Epithelial cell of prostate (primary cell): ENCODE measurements around the gene CACNA1B.
"Not testable (repeated sequence)": the region's sequence is repeated elsewhere in the genome, so short reads cannot be mapped to it uniquely, and the experiment has no call there.

Experiments used
- DNase-seq: peaks from one replicate; pipeline ENCODE4 v3.0.0-alpha.2; 2011; ENCODE audit warnings: low read depth, low spot score
- H3K27ac ChIP-seq: fragments of 450-650 bp; 2 replicates; pipeline ENCODE4 v1.5.1; 2017; ENCODE audit warnings: mild to moderate bottlenecking

Gene CACNA1B

DNA sequence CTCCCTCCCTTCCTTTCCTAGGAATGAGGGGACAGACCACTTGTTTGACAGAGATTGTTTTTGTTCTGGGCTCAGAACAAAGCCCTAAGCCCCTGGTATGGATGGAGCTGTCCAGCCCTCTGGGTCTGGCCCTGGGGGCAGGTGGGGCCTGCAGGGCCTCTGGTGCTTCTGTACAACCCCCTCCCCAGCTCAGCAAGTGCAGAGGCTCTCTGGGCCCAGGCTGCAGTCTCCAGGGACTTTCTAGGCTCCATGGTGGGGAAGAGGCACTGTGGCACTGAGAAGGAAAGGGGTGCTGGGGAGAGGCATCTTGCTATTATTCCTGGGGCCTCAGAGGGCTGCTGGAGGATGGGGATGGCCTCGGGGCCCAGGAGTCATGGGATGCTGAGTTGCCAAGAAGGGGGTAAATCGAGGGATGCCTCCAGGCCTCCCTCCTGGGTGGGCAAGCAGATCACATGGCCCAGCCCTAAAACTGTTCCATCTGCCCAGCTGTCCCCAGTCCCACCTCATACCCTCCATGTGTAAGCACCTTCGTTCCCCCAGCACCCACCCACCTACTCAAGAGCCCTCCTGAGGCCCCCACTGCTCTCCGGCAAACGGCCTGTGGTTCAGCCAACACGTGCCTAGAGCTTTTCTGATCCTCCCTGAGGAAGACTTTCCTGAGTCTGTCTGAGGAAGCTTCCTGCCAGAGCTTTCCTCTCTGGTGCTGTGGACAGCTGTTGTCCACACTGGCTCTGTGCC is 225.7 kb downstream of the CACNA1B start:
- no peak overlapping the region for H3K27ac ChIP-seq
- DNase-seq, result no peak

DNA sequence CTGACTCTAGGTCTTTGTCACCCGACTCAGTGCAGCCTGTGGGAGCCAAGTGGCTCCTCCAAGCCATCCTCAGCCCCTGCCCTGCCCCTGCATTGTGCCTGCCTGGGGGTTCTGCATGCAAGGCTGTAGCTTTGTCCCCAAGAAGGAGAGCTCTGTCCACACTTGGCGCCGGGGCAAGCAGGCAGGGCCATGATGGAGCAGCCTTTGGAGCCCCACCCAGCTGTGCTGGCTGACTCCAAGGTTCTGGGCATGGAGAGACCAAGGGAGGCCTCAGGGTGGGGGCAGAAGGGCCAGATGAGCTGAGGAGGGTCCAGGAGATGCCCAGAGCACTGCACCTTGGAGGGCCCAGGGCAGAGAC is 226.2 kb downstream of the CACNA1B start:
- no peak for DNase-seq
- H3K27ac ChIP-seq, result no peak overlapping the region

DNA sequence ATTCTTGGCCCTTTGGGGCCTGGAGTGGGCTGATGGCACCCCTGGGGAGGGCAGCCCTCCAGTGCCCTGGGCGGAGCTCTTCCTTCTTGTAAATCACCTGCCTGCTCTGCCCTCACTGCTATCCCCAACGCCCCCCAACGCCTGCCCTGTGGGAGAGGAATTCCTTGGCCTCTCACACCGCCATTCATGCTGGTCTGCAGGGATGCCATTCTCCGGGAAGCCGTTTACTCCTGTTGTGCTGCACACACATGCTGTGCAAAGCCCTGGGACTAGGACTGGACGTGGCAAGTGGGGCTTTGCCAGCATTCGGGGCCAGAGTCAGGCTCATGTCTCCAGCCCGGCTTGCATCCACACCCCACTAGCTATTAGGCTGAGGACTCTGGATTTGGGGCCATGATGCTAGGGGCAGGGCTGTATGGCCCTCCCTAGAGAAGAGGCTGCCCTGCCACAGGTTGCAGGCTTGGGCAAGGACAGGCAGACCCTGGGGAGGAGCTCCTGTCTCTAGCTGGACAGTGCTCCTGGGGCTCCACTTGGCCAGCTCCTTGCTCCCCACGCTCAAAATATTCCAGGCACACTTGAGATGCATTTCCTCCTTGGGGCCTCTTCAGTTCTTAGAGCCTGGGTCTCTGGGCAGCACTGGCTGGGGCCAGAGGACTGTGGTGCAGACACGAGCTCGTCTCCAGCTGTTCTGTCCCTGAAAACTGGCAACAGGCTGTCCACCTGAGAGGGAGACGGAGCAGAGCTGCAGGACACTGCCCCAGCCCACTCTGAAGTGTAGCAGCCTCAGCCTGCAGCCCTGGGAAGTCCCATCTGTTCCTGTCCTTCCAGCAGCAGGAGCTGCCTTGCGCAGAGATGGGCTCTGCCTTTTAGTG is 226.9 kb downstream of the CACNA1B start:
- no peak overlapping the region for H3K27ac ChIP-seq
- no peak for DNase-seq

DNA sequence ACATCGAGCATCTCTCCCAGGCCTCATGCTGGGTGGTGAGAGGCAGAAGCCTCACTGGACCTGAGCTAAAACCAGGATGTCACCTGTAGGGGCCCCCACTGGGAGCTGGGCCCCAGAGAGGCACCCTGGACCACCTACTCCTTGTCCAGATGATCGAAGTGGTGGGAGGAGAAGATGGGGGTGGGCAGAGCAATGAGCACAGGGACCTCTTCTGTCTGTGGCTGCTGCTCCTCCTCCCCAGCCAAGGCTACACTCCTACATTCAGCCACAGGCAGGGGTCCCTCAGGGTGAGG is 227.5 kb downstream of the CACNA1B start:
- DNase-seq, result no peak
- no peak overlapping the region for H3K27ac ChIP-seq

DNA sequence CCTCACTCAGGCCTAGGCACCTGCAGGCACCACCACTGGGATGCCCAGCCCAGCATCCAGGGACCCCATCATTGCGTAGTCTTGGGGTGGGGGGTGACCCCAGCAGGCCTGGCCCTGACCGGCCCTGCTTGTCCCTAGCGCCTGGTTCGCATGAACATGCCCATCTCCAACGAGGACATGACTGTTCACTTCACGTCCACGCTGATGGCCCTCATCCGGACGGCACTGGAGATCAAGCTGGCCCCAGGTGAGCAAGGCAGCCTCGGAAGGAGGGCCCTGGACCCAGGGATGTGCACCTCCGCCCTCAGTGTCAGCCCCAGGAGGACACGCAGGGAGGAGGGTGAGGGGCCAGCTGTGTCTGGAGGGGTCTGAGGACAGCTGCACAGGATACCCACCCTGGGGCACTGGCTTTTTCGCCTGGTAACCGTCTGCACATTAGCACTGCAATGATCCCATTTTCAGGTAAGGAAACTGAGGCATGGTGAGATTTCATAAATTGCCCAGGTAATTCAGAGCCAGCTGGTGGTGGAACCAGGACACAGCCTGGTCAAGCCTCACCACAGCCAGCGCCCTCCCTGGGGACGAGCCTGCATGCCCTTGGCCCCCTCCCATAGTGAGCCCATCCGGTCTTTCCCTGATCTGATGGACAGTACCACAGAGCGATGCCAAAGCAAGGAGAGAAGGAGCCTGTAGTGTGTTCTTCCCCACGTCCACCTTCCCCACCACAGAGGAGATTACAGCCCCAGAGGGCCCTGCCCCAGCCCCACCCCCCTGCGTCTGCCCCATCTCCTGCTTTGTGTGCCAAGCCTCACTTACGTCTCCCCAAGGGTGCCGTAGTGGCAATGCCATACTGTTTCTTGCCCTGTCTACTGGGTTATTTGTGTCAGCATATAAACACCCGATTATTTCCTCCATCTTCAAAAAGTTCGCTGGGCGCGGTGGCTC is 228.3 kb downstream of the CACNA1B start:
- no peak overlapping the region for H3K27ac ChIP-seq
- DNase-seq, result no peak

DNA sequence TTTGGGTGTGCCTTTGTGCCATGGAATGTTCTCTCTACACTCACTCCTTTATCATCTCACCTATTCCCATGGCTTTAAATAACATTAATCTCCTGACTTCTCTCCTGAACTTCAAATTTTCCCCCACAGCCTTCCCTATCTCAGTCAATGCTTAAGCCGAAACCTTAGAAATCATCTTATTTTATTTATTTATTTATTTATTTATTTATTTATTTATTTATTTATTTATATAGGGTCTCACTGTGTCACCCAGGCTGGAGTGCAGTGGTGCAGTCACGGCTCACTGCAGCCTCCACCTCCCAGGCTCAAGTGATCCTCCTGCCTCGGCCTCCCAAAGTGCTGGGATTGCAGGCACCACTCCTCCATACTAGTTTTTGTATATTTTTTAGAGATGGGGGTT is 229.5 kb downstream of the CACNA1B start:
- H3K27ac ChIP-seq, DNase-seq: not testable (repeated sequence)

DNA sequence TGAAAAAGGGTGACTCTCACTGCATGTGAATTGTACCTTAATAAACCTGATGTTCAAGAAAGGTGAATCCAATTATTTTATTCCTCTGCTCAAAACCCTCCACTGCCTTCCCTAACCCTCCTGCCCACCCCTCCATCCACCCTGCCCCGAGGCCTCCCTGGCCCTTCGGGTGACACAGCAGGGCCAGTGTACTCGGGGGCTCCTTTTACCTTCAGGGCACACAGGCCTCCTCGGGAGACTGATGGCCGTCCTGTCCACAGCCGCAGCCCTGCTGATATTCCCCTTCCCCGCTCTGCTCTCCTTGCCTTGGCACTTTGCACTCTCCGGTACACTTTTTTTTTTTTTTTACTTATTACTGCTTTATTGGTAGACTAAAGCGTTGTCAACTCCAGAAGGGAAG is 234.0 kb downstream of the CACNA1B start:
- H3K27ac ChIP-seq, result no peak overlapping the region
- DNase-seq, result no peak

DNA sequence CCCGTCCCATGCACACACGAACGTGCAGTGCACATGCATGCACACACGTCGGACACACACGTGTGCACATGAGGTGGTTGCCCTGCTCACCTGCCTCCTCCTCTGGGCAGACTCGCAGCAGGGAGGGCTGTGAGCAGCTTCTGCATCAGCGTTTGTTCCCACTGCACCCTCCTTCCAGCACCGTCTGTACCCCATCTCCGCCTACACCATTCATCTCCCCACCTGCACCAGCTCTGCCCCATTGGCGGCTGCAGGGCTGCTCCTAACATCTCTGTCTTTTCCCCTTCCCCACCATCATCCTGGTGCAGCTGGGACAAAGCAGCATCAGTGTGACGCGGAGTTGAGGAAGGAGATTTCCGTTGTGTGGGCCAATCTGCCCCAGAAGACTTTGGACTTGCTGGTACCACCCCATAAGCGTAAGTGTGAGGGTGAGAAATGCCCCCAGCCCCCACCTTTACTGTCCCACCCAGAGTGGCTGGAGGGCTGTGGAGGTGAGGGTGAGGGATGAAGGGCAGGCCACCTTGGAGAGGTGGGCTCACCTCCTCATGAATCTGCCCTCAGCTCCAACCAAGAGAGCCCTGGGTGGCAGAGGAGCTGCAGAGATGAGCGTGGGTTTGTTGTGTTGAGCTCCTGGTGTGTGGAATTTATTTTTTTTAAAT is 234.6 kb downstream of the CACNA1B start:
- no peak for DNase-seq
- H3K27ac ChIP-seq, result no peak overlapping the region

DNA sequence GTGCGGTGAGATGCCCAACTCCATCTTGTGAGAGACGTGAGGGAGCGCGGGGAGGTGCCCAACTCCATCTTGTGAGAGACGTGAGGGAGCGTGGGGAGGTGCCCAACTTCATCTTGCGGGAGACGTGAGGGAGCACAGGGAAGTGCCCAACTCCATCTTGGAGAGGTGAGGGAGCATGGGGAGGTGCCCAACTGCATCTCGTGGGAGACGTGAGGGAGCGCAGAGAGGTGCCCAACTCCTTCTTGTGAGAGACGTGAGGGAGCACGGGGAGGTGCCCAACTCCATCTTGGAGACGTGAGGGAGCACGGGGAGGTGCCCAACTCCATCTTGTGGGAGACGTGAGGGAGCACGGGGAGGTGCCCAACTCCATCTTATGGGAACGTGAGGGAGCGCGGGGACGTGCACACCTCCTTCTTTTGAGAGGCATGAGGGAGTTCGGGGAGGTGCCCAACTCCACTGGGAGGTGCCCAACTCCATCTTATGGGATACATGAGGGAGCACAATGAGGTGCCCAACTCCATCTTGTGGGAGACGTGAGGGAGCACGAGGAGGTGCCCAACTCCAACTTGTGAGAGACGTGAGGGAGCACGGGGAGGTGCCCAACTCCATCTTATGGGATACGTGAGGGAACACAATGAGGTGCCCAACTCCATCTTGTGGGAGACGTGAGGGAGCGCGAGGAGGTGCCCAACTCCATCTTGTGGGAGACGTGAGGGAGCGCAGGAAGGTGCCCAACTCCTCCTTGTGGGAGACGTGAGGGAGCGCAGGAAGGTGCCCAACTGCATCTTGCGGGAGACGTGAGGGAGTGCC is 235.4 kb downstream of the CACNA1B start:
- no peak for DNase-seq
- H3K27ac ChIP-seq, result no peak overlapping the region

DNA sequence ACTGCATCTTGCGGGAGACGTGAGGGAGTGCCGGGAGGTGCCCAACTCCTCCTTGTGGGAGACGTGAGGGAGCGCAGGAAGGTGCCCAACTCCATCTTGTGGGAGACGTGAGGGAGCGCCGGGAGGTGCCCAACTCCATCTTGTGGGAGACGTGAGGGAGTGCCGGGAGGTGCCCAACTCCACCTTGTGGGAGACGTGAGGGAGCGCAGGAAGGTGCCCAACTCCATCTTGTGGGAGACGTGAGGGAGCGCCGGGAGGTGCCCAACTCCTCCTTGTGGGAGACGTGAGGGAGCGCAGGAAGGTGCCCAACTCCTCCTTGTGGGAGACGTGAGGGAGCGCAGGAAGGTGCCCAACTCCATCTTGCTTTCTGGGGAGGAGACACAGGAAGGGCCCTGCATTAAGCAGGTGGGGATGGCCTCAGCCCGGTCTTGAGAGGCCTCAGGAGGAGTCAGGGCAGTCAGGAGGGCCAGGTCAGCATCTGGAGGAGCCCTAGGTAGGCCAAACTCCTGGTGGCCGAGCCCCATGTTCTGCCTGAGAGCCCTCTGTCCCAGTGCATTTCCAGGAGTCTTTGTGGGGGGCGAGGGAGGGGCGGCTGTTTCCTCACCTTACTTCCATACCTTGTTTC is 236.2 kb downstream of the CACNA1B start:
- not testable (repeated sequence) for H3K27ac ChIP-seq, DNase-seq

DNA sequence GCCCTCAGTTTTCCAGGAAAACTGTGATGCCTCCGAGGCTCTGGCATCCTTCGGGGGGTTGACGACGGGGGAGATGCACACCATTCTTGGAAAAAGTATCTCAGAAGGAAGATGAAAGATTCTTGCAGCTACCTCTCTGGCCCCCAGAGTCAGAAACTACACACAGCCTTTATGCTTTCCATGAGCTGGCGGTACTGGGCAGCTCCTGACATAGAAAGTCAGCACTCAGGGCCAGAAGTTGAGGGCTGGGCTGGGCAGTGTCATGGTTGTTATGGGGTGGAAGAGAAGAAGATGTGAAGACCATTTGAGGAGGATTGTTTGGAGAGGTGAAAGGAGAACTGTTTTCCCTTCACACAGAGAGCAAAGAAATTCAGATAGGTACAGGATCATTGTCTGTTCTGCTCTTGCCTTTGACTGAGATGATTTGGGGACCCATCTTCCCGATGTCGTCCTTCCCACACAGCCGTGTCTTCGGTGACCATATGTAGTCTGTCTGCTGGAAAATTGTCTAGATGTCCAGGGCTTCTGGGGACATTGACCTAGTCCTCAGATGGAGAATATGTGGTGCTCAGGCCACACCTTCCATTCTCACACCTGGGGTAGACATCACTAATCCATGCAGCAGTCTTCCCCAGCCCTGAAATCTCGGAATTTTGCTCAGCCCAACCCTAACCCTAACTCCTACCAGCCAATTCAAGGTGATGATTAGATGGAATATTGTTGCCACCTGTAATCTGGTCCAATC is 237.1 kb downstream of the CACNA1B start:
- H3K27ac ChIP-seq, result no peak overlapping the region
- no peak for DNase-seq

DNA sequence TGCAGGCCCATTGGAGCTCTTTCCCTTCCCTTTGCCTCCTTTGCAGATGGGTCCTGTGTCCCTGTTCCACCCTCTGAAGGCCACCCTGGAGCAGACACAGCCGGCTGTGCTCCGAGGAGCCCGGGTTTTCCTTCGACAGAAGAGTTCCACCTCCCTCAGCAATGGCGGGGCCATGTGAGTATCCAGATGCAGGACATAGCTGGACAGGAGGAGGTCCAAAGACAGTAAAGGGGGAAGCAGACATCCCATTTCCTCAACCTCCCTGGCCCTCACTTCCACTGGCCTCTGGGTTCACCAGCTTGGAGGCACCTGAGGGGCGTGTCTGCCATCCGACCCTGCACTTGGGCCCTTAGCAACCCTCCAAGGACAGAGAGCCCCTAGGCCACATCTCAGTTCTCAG is 237.9 kb downstream of the CACNA1B start:
- no peak overlapping the region for H3K27ac ChIP-seq
- no peak for DNase-seq

DNA sequence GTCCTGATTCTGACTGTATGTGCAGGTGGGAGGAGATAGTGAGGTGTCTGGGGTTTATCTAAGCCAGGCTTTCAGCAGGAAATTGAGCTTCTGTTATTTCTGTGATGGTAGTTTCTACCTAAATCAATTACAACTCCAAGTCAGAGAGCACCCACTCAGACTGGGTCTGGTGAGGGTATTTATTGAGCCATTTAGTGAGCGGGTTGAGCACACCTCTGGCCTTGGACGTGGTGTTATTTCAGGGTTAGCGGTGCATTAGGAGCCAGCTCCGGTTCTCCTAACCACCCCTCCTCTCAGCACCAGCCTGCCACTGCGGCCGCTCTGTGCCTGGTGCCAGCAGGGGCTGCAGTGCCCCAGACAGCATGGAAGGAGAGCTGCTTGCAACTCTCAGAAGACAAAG is 238.9 kb downstream of the CACNA1B start:
- no peak overlapping the region for H3K27ac ChIP-seq
- DNase-seq, result no peak

DNA sequence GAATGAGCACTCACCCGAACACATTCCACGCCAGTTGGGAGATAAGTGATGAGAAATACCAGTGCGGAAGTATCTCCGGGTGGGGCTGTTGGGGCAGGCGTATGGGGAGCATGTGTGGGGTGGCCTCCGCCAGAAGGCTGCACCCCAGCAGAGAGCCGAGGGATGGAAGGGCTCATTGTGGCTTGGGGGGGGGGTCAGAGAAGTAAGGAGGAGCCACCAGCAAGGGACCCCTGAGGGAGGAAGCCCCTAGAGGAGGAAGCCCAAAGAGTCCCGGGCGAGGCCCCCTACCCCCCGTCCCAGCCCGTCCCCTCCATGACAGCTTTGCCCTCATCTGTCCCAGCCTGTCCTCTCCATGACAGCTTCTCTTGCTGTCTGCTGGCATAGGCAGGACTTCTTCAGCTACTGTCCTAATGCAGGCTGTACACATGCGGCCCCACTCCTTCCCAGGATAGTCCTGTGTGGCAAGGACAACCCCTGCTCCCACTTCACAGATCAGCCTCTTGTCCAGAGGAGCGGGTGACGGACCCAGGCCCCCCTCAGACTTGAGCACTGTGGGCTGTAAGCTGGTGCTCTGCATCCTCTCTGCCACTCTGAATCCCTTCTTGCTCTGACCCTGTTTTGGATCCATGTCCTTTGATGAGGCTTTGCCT is 239.6 kb downstream of the CACNA1B start:
- no peak overlapping the region for H3K27ac ChIP-seq
- DNase-seq, result no peak

DNA sequence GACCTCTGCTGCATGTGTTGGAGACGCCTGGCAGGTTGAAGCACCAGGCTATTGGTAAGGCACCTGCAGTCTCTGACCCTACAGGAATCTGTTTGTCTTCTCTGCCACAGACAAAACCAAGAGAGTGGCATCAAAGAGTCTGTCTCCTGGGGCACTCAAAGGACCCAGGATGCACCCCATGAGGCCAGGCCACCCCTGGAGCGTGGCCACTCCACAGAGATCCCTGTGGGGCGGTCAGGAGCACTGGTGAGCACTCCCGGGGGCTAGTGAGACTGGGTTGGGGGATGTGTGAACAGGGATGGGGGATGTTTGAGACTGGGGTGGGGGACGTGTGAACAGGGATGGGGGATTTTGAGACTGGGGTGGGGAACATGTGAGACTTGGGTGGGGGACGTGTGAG is 240.3 kb downstream of the CACNA1B start:
- H3K27ac ChIP-seq, result no peak overlapping the region
- no peak for DNase-seq

DNA sequence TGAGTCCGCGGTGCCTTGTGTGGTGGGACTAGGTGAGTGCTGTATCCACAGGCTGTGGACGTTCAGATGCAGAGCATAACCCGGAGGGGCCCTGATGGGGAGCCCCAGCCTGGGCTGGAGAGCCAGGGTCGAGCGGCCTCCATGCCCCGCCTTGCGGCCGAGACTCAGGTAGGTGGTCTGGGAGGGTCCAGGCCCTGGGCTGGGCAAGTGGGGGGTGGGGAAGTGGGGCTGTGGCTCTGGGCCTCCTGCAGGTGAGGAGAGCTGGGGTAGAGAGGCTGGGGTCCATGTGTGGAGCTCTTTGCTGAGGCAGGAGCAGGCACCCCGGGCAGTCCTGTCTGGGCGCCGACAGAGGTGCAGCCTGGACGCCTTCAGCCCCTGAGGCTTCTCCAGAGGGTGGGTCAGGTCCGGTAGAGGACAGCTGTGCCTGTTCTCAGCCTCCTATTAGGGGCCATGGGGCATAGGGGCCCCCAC is 241.1 kb downstream of the CACNA1B start:
- H3K27ac ChIP-seq, result no peak overlapping the region
- DNase-seq, result no peak

DNA sequence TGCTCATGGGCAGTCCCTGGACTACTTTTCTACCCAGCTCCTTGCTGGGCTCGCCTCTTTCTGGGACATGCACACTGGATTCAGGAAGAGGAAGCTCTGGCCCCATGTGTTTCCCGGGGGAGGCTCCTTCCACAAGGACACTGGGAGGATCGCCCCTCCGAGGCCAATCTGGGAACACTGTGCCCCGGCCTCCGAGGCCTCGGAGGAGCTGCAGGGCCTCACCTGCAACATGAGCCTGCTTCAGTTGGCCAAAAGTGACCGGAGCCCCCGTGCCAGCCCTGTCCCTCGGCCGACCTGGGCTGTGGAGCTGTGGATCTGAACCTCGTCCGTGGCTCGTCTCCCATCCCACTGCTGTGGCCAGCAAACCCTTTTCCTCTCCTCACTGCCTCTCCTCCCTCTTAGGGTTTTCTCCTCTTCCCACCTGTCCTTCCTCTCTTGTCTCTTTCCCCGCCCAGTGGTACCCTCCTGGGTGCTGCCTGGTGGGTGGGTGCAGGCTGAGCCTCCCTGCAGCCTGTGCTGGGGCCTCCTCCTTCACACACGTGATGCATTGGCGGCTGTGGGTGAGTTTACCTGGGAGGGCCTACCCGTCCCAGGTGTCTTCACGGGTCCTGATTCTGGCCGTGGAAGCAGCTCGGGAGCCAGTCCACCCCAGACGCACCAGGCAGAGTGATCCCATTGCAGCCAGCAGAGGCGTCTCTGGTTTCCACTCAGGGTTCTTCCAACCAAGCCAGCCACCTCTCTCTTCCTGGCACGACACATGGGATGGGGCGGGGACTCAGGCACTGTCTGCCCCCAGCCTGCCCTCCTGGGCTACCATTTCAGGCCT is 241.8 kb downstream of the CACNA1B start:
- H3K27ac ChIP-seq, result no peak overlapping the region
- no peak for DNase-seq
